PC-9 (cell line): Measurements from ENCODE around the gene DHRSX.

Experiments
- CTCF ChIP-seq: fragments of 200-600 bp; sonication (generic); conservative IDR thresholded peaks from 2 replicates; pipeline ENCODE4 v1.6.1; 2017; ENCODE audit warnings: mixed run types, antibody characterized with exemption, mild to moderate bottlenecking, moderate library complexity
- EZH2 ChIP-seq: fragments of 200-600 bp; sonication (generic); IDR thresholded peaks from 2 replicates; pipeline ENCODE4 v1.8.0; 2017; ENCODE audit warnings: antibody characterized with exemption, low read depth

- TF ChIP-seq CTCF (no peak), EZH2 (no peak)
Observed at GRCh38 chrX:2369206-2369605, 131.6 kb downstream of the DHRSX start.
